Head of caudate nucleus (tissue), 42 donors: ENCODE results near the gene HTRA3.

Experiments used
- DNase-seq, 42 donors: peaks; one replicate each; pipeline versions ENCODE4 v3.0.0 to v3.0.0-alpha.2; 2020 to 2021; ENCODE audit warnings: mixed read lengths in 7 of 42
- intact Hi-C: fragments of 100-400 bp; cut with DNase I; formaldehyde crosslinking; loops from one replicate; pipeline ENCODE4 v1.15.0; 2022

HTRA3 gene

GRCh38 chr4:8232748-8233147 is 36.8 kb upstream of the HTRA3 start:
- intact Hi-C loops: no loop called here

GRCh38 chr4:8233672-8234484 is 35.7 kb upstream of the HTRA3 start:
- intact Hi-C loops: no loop called here

More at GRCh38 chr4:8232748-8233147, 36.8 kb upstream of the HTRA3 start:
- no peak for DNase-seq

GRCh38 chr4:8234715-8235114 is 34.8 kb upstream of the HTRA3 start:
- intact Hi-C loops: no loop called here
- DNase-seq: no peak

More at GRCh38 chr4:8233672-8234484, 35.7 kb upstream of the HTRA3 start:
- no peak for DNase-seq

GRCh38 chr4:8235224-8235623 is 34.3 kb upstream of the HTRA3 start:
- intact Hi-C loops: no loop called here
- DNase-seq: no peak

GRCh38 chr4:8235686-8236085 is 33.9 kb upstream of the HTRA3 start:
- no peak for DNase-seq
- intact Hi-C loops: no loop called here

GRCh38 chr4:8236106-8236919 is 33.2 kb upstream of the HTRA3 start:
- intact Hi-C loops: no loop called here
- no peak for DNase-seq

- intact Hi-C loops: no loop called here
- no peak for DNase-seq
Observed at GRCh38 chr4:8236920-8237195, 32.7 kb upstream of the HTRA3 start.

GRCh38 chr4:8237256-8237989 is 32.1 kb upstream of the HTRA3 start:
- intact Hi-C loops: no loop called here
- no peak for DNase-seq

GRCh38 chr4:8238036-8238511 is 31.5 kb upstream of the HTRA3 start:
- DNase-seq: no peak
- intact Hi-C loops: no loop called here

GRCh38 chr4:8238515-8239053 is 31.0 kb upstream of the HTRA3 start:
- intact Hi-C loops: no loop called here
- no peak for DNase-seq

GRCh38 chr4:8239226-8239625 is 30.3 kb upstream of the HTRA3 start:
- intact Hi-C loops: no loop called here
- no peak for DNase-seq

- intact Hi-C loops: no loop called here
Observed at GRCh38 chr4:8239661-8240060, 29.9 kb upstream of the HTRA3 start.

GRCh38 chr4:8240211-8241041 is 29.1 kb upstream of the HTRA3 start:
- no peak for DNase-seq
- intact Hi-C loops: no loop called here

More at GRCh38 chr4:8239661-8240060, 29.9 kb upstream of the HTRA3 start:
- no peak for DNase-seq

- intact Hi-C loops: no loop called here
- DNase-seq: no peak
Observed at GRCh38 chr4:8241211-8241779, 28.3 kb upstream of the HTRA3 start.

- intact Hi-C loops: loop anchor here (2.0 kb wide), 1 partner anchor 161 kb away; no protein-coding TSS in a partner anchor
- DNase-seq: peak; percentile 75 to 94 (median 86)
Observed at GRCh38 chr4:8241895-8242696, 27.5 kb upstream of the HTRA3 start.

GRCh38 chr4:8242782-8243560 is 26.6 kb upstream of the HTRA3 start:
- intact Hi-C loops: loop anchor here (2.0 kb wide), 1 partner anchor 160 kb away; no protein-coding TSS in a partner anchor
- no peak for DNase-seq
